NB4 (cell line): ENCODE measurements around the gene RPP25.

Experiments used
- CTCF ChIP-seq: IDR thresholded peaks from one replicate; pipeline ENCODE4 v1.5.1; 2012; ENCODE audit warnings: low read depth, low read length
- MYC ChIP-seq: IDR thresholded peaks from 2 replicates; pipeline ENCODE4 v1.6.1; 2011; ENCODE audit warnings: low read depth, low read length
- POLR2A ChIP-seq: IDR thresholded peaks from 2 replicates; pipeline ENCODE4 v1.6.1; 2011; ENCODE audit warnings: mild to moderate bottlenecking; ENCODE audit not compliant: insufficient read length; ENCODE audit errors: extremely low read depth
- TF ChIP-seq, protein P1 (sequence below): IDR thresholded peaks from 2 replicates; pipeline ENCODE4 v1.6.1; 2011; ENCODE audit warnings: low read depth, low read length

- TF ChIP-seq CTCF (no peak), POLR2A (no peak), MYC (no peak)
- TF ChIP-seq, protein P1, sequence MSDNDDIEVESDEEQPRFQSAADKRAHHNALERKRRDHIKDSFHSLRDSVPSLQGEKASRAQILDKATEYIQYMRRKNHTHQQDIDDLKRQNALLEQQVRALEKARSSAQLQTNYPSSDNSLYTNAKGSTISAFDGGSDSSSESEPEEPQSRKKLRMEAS, result no peak
Measured at GRCh38 chr15:74989527-74989926, 33.0 kb upstream of the RPP25 start.
